Smooth muscle cell (in vitro differentiated cells): ENCODE results near the gene DDRGK1. TPM values are rescaled to one million over a fixed set of nuclear protein-coding genes. Genes with fewer than 3 reads are reported as not detected.
A peak's percentile ranks its signal among the peaks of the same experiment; 100 is the strongest.

Experiments
- DNase-seq: peaks from one replicate; lab custom pipeline; 2025; ENCODE audit not compliant: unreplicated experiment; lab: John Stamatoyannopoulos, UW
- H2AFZ ChIP-seq: fragments of 200-600 bp; sonication (generic); 2 replicates; pipeline ENCODE4 v1.6.0; 2016; ENCODE audit warnings: antibody characterized with exemption, low read depth, mild to moderate bottlenecking
- H3F3A ChIP-seq: fragments of 200-600 bp; sonication (generic); 2 replicates; pipeline ENCODE4 v1.6.0; 2017; ENCODE audit warnings: antibody characterized with exemption, low read depth
- H3K27ac ChIP-seq: fragments of 200-600 bp; sonication (generic); 2 replicates; pipeline ENCODE4 v1.5.1; 2016; ENCODE audit warnings: low read depth, mild to moderate bottlenecking
- H3K27me3 ChIP-seq: fragments of 200-600 bp; sonication (generic); 2 replicates; pipeline ENCODE4 v1.6.1; 2016; ENCODE audit warnings: low read depth, mild to moderate bottlenecking
- H3K36me3 ChIP-seq: fragments of 200-600 bp; sonication (generic); 2 replicates; pipeline ENCODE4 v1.5.1; 2016; ENCODE audit warnings: low read depth
- H3K4me1 ChIP-seq: fragments of 200-600 bp; sonication (generic); 2 replicates; pipeline ENCODE4 v1.5.1; 2016; ENCODE audit warnings: low read depth
- H3K4me2 ChIP-seq: fragments of 200-600 bp; sonication (generic); 2 replicates; pipeline ENCODE4 v1.6.0; 2016; ENCODE audit warnings: mild to moderate bottlenecking
- H3K4me3 ChIP-seq: fragments of 200-600 bp; sonication (generic); 2 replicates; pipeline ENCODE4 v1.5.1; 2016; ENCODE audit warnings: mild to moderate bottlenecking
- H3K79me2 ChIP-seq: fragments of 200-600 bp; sonication (generic); 2 replicates; pipeline ENCODE4 v1.6.0; 2016; ENCODE audit warnings: low read depth, mild to moderate bottlenecking
- H3K9ac ChIP-seq: fragments of 200-600 bp; sonication (generic); 2 replicates; pipeline ENCODE4 v1.6.0; 2016; ENCODE audit warnings: low read depth
- H3K9me3 ChIP-seq: fragments of 200-600 bp; sonication (generic); replicated peaks from 2 replicates; pipeline ENCODE4 v1.5.1; 2016; ENCODE audit warnings: low read depth
- H4K20me1 ChIP-seq: fragments of 200-600 bp; sonication (generic); 2 replicates; pipeline ENCODE4 v1.6.0; 2016; ENCODE audit warnings: low read depth
- CTCF ChIP-seq: fragments of 200-600 bp; sonication (generic); IDR thresholded peaks from 2 replicates; pipeline ENCODE4 v1.5.1; 2017; ENCODE audit warnings: borderline replicate concordance, mild to moderate bottlenecking, antibody characterized with exemption; ENCODE audit not compliant: insufficient read depth, poor library complexity, severe bottlenecking
- WGBS: methylation state at CpG from one replicate; pipeline ENCODE4 v1.1.7; 2016; ENCODE audit warnings: low lambda C conversion rate; 5-methylcytosine and 5-hydroxymethylcytosine counted together
- polyA plus RNA-seq: library from polyadenylated mRNA; unstranded; fragments of >200 nt; fragmentation: Nextera tagmentation; extraction: Ambion mirVana; gene quantifications from 2 replicates; pipeline ENCODE4 v1.2.1, GENCODE V29; 2016
- total RNA-seq: library from RNA; depleted of rRNA; stranded (reverse); fragments of >200 nt; gene quantifications from 2 replicates; pipeline ENCODE4 v1.2.3, GENCODE V29; 2014

The DDRGK1 gene
- total and polyA plus RNA-seq, 2 experiments from 2014 or later, result 48.0 to 55.4 TPM

GRCh38 chr20:3172126-3172932, 32.2 kb downstream of the DDRGK1 start:
- no peaks in the 10 kb centered on the region for H3K79me2 ChIP-seq

GRCh38 chr20:3171391-3172125, 32.9 kb downstream of the DDRGK1 start:
- Histone ChIP-seq H3K9ac (no peak overlapping the region), H3K4me1 (peaks cover 26% of the 10 kb centered on the region), H3F3A (no peaks in the 10 kb centered on the region), H3K4me3 (no peak overlapping the region), H3K36me3 (no peaks in the 10 kb centered on the region), H3K27me3 (peaks cover 19% of the 10 kb centered on the region), H3K79me2 (no peaks in the 10 kb centered on the region), H3K27ac (no peak overlapping the region), H3K9me3 (no peaks in the 10 kb centered on the region), H3K4me2 (no peak overlapping the region), H2AFZ (no peak overlapping the region), H4K20me1 (no peaks in the 10 kb centered on the region)
- 78% methylated on average over 14 of the region's 14 CpGs for WGBS
- DNase-seq, result no peak
- no peak for TF ChIP-seq CTCF

More at GRCh38 chr20:3172126-3172932, 32.2 kb downstream of the DDRGK1 start:
- TF ChIP-seq CTCF, result no peak
- H3K4me3 ChIP-seq, result peak overlapping the region; percentile 98
- 50% methylated on average over 2 of the region's 5 CpGs for WGBS
- no peaks in the 10 kb centered on the region for H3F3A ChIP-seq
- no peak overlapping the region for H2AFZ ChIP-seq
- no peaks in the 10 kb centered on the region for H3K9me3 ChIP-seq
- H3K27ac ChIP-seq, result no peak overlapping the region
- no peaks in the 10 kb centered on the region for H3K36me3 ChIP-seq
- H3K9ac ChIP-seq, result no peak overlapping the region
- peaks cover 19% of the 10 kb centered on the region for H3K27me3 ChIP-seq
- peak overlapping the region; percentile 90 for H3K4me2 ChIP-seq
- H3K4me1 ChIP-seq, result peaks cover 26% of the 10 kb centered on the region
- no peak for DNase-seq
- no peaks in the 10 kb centered on the region for H4K20me1 ChIP-seq

- DNase-seq, result no peak
- H3K27ac ChIP-seq, result no peak overlapping the region
- peaks cover 13% of the 10 kb centered on the region for H3K4me1 ChIP-seq
- no peaks in the 10 kb centered on the region for H3K9me3 ChIP-seq
- TF ChIP-seq CTCF, result no peak
- peaks cover 19% of the 10 kb centered on the region for H3K27me3 ChIP-seq
- H4K20me1 ChIP-seq, result no peaks in the 10 kb centered on the region
- H3F3A ChIP-seq, result no peaks in the 10 kb centered on the region
- WGBS, result 89% methylated on average over 7 of the region's 7 CpGs
- H3K4me2 ChIP-seq, result peak overlapping the region; percentile 77
- H3K36me3 ChIP-seq, result no peaks in the 10 kb centered on the region
- H3K79me2 ChIP-seq, result no peaks in the 10 kb centered on the region
- no peak overlapping the region for H3K9ac ChIP-seq
- H2AFZ ChIP-seq, result no peak overlapping the region
- no peak overlapping the region for H3K4me3 ChIP-seq
These were observed 35.5 kb downstream of the DDRGK1 start for GRCh38 chr20:3168829-3169590.
